GM21619 (cell line): Measurements from ENCODE around the gene BMP15.

Experiments used
- ATAC-seq: cut with Tn5 transposase; IDR thresholded peaks from one replicate; pipeline ENCODE4 v1.9.1; 2021; ENCODE audit not compliant: unreplicated experiment

Gene BMP15

DNA sequence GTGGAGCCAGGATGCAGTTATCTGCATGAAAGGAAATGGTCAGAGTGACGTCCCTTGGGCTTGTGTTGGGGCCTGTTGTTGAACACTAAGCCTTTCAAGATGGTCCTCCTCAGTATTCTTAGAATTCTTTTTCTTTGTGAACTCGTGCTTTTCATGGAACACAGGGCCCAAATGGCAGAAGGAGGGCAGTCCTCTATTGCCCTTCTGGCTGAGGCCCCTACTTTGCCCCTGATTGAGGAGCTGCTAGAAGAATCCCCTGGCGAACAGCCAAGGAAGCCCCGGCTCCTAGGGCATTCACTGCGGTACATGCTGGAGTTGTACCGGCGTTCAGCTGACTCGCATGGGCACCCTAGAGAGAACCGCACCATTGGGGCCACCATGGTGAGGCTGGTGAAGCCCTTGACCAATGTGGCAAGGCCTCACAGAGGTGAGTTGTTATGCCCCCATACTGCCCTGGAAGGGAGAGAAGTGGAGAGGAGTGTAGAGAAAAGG, at the start of gene BMP15:
BMP15 (plus strand) TSS at position 51 of the 492 bp plus-strand sequence; CDS start at position 100, 49 bp downstream.
- no peak for ATAC-seq

DNA sequence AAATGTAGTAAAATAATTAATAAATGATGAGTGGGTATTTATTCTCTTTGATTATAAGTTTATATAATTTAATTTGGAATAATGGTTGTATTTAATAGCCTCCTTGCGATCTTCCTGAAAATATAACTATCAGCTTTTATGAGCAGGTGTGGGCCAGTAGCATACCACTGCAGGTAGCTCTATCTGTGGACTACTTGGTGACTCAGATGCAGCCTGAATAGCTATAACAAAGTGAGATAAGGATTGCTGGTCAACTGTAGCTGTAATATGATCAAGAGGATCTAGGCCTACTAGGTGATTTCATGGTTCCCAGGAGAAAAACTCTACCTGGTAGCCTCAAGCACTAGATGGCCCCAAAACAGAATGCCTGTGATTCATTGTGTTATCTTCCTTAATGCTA, 47.1 kb upstream of the BMP15 start:
- ATAC-seq: no peak

DNA sequence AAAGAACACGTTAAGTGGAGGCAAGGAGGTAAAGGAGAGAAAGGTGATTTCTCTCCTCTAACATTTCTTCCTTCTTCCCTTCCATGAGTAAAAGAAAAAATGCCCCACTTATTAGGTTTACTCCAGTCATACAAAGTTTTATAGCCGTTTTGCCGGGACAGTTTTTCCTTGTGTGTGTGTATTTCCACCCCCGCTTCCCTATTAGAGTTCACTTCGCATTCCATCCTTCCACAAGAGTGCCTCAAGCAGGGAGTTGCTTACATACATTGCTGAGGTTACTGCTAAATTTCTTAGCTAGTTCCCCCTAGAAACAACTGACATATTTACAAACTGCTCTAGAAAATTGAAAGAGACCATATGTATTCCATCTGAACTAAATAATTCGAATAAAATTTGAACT, 45.2 kb upstream of the BMP15 start:
- ATAC-seq: no peak

DNA sequence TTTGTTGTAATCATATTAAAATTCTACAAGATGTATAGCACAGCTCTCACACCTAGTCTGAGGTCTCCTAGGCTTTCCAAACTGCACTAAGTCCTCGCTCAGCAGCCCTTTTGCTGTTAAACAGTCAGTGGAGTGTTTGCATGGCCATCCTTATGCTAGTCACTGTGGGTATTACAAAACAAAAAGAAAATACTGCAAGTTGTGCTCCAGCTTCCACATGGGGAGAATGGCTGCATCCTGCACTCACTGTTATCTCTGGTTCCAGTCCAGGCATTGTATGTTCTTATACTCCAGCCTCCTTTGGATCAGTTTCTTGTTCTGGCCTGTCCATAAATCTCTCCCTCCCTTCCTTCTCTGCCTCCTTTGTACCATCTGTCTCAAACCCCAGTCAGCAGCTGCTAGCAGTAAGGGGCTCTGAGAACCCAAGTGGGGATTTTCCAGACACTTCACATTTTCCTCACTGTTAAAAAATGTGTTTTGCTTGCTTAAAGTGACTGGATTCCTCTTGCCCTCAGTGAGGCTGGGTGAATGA, 38.5 kb upstream of the BMP15 start:
- no peak for ATAC-seq

DNA sequence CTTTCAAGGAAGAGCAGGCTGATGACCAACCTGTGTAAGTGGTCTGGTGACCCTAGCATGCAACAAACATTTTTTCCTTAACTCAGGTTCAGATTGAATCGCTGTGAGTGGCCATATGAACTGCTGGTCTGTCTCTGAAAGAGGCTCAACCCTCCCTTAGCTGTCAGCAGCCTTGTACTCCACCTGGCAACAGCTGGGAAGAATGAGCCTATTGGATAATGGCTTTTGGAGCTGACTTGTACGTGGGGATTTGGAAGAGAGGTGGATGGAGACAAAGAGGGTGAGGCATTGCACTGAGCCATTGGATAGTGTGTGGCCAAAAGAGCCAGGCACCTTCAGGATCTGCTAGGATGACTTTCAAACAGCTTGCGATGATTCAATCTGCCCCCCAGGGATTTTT, 35.7 kb upstream of the BMP15 start:
- no peak for ATAC-seq

DNA sequence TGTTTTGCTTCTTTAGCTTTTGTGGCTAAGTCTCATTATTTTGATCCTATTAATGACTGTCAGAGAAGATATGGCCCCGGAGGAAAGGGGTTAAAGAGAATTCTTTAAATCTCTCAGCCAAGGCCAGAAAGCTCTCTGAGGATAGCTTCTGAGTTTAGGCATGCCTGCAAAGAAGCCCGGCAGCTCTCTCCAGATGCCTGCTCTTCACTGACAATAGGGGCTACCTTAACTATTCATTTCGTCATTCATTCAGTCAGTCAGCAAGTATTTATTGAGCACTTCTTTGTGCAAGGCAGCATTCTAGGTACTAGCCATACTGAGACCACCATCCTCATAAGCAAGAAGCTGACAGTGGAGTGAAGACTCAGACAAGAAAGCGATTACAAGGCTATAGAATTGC, 34.0 kb upstream of the BMP15 start:
- no peak for ATAC-seq

DNA sequence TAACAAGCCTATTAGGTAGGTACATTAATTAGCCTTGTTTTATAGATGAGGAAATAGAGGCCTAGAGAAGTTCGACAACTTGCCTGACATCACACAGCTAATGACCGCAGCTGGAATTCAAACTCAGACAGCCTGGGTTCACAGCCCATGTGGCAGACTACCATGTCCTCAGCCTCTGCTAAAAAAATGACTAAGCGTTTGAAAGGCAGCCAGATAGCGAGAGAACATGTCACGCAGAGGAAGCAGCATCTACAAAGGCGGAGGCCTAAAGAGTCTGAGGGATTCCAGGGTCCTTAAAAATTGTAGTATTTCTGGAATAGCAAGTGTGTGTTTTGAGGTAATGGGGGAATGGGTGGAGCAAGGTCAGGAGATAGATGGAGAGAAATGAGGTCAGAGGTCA, 33.2 kb upstream of the BMP15 start:
- no peak for ATAC-seq

DNA sequence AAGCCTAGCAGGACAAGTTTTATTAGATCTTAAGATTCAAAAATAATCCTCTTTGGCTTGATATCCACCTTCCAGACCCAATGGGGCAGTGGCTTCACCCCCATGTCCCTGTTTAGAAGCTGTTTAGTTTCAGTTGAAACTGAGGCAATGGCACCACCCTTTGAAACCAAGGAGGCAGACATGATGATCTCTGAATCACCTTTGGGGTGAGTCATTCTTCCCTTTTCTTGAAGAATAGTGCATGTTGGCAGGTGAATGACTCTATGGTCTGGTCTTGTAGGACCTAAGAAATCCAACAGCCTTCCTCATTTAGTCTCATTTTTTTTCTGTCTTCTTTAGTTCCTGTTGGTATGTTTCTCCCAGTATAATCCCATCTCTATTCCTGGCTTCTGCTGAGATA, 29.5 kb upstream of the BMP15 start:
- ATAC-seq: no peak

DNA sequence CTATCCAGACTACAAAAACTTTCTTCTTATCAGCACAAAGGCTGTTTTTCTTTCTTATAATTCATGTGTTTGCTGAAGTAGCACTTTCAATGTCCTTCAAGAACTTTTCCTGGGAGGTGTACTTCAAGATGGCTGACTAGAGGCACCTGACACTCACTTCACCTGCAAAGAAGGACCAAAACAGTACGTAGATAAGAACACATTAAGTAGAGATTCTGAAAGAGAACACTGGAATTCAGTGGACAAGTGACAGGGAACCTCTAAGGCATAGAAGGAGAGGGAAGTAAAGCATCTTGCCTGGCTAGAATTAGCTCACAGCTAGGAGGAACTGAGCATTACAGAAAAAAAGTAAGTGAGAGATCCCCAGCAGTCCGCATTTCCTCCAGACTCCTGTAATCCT, 21.7 kb upstream of the BMP15 start:
- no peak for ATAC-seq

DNA sequence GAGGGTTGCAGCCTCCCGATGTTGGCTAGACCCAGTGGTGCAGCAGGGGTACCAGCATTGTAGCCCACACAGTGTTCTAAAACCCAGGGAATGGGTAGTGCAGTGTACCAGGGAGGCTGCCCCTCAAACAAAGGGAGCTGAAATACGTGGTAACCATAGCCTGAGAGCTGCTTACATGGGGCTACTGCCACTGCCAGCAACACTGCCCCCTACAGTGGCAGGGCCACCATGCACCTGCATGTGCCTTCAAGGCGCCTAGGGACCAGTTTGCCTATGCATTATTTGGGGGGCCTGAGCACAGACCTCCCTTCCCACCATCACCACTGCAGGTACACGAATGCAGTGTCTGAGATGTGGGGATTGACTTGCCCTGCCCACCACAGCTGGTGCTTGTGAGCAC, 21.0 kb upstream of the BMP15 start:
- ATAC-seq: no peak

DNA sequence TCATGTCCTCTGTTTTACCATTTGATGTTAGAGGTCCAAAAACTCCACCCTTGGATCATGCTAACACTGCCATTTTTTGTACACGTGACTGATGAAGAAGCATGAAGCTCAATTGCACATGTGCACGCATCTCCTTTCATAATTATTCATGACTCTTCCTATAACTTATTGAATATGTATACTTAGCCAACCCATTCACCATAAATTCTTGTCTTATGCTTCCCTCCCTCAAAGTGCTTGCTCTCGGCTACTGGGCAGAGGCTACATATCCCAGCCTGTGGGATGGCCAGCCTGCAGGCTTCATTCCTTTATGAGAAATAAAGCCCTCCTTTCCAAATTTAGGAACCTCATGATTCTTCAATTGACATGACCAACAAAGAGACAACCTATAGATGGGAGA, 17.5 kb upstream of the BMP15 start:
- ATAC-seq: no peak

DNA sequence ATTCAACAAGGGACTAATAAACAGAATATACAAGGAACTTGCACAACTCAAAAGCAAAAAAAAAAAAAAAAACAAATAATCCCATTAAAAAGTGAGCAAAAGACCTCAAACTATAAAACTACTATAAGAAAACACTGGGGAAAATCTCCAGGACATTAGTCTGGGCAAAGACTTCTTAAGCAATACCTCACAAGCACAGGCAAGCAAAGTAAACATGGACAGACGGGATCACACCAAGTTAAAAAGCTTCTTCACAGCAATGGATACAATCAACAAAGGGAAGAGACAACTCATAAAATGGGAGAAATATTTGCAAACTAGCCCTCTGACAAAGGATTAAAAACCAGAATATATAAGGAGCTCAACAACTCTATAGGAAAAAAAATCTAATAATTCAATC, 17.1 kb upstream of the BMP15 start:
- no peak for ATAC-seq

DNA sequence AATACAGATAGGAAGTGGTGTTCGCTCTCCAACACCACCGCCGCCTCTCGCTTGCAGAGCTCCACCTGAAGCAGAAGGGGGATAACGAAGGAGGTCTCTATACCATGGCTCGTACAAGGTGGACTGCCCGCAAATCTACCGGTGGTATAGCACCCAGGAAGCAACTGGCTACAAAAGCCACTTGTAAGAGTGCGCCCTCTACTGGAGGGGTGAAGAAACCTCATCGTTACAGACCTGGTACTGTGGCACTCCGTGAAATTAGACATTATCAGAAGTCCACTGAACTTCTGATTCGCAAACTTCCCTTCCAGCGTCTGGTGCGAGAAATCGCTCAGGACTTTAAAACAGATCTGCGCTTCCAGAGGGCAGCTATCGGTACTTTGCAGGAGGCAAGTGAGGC, 5.2 kb upstream of the BMP15 start:
- ATAC-seq: no peak

DNA sequence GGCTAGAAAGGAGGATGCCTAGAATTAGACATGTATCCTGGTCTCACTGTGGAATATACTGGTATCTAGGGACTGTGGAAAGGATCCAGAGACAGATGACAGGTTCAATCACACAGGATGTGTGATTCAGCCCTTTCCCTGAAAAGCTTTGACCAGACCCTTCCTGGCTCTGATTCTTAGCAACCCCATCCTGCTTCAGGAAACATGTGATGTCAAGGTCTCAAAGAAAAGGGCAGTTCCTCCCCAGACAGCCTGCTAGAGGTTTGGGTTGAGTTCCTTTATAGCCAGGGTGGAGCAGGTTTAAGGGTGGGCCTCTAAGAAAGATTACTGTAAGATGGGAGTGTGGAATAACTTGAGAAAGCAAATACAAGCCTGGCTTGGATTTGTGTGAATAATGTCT, 3.0 kb downstream of the BMP15 start:
- no peak for ATAC-seq

DNA sequence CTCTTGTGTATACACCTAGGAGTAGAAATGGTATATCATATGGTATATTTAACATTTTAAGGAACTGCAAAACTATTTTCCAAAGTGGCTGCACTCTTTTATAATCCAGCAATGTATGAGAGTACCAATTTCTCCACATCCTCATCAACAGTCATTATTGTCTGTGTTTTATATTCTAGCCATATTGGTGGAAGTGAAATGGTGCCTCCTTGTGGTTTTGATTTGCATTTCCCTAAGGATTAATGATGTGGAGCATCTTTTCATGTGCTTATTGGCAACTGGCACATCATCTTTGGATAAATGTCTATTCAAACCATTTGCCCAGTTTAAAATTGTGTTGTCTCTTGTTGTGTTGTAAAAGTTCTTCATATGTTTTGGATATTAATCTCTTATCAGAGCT, 9.6 kb downstream of the BMP15 start:
- ATAC-seq: no peak

DNA sequence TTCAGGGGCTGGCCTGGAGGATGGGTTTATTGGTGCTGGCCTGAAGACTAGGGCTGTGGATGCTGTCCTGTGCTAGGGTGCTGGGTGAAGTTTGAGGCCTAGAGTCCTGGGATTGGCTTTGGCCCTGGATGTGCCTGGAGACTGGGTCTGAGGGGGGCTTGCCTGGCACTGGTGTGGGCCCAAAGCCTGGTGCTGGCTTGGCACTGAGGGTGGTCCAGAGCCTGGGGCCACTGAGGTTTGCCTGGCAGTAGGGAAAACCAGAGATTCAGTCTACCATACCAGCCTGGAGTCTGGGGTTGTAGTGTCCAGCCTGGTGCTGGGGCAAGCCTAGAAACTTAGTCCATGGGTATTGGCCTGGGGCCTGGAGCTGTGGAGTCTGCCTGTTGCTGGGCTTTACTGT, 16.6 kb downstream of the BMP15 start:
- ATAC-seq: no peak

DNA sequence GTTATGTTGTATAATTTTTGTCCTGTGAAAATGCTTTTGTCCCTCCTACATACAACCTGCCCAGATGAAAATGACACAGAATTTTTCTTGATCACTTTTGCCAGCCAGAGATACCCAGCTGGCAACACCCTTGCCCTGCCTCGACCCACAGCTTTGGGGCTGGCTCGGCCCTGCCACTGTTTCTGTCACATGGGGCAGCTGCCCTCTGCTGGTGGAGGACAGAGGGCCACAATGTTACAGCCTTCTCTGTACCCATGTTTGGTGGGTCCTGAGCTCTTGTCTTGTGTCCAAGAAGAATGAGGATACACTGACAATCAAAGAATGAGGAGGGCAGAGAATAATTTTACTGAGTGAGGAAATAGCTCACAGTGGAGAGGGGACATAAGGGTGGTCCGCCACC, 31.1 kb downstream of the BMP15 start:
- no peak for ATAC-seq

DNA sequence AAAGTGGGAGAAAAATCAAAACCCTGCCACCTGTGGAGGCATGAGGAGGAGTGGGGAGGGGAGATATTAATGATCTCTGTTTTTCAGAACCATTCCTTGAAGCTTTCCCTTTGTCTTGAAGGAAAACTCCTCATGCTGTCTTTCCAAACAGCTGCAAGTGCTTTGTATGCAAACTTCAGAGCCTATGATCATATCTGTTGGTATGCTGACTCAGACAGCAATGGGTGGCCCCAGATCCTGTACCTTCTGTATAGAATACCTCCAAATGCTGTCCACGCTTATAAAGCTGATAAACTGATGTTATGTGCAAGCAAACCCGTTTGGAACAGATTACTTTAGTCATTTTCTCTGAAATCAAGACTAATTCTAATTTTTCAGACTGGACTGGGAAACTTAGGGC, 31.9 kb downstream of the BMP15 start:
- ATAC-seq: no peak

DNA sequence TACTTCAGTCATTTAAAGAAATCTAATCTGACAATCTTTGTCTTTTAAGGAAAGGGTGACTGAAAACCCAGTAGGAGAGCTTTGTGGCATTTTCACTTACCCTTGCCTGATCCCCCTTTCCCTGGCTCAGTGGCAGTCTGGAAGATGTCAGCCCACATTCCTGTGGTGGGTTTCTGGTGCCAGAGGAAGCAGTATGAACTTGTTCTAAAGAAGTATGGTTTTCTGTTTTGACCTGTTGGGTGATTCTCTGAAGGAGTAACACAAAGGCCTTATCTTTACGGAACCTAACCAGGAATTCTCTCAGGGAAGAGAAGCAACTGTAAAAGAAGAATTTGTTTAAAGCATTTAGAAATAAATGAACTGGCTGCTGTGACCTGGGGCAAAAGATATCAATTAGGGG, 41.9 kb downstream of the BMP15 start:
- ATAC-seq: no peak

DNA sequence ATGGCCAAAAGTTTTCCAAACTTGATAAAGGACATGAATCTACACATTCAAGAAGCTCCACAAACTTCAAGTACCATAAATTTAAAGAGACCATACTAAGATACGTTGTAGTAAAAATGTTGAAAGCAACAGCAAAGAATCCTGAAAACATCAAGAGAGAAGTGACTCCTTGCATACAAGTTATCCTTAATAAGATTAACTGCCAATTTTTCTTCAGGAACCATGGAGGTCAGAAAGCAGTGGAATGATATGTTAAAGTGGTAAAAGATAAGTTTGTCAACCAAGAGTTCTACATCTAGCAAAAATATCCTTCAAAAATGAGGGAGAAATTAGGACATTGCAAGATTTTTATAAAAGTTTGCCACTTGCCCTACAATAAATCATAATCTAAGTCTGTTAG, 43.3 kb downstream of the BMP15 start:
- no peak for ATAC-seq

DNA sequence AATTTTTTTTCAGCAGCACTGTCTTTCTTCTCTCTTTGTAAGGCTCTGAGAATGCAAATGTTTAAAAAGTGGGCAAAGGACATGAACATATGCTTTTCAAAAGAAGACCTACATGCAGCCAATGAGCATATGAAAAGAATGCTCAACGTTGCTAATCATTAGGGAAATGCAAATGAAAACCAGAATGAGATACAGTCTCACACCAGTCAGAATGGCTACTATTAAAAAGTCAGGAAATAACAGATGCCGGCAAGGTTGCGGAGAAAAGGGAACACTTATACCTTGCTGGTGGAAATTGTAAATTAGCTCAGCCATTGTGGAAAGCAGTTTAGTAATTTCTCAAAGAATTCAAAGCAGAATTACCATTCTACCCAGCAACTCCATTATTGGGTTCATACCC, 51.6 kb downstream of the BMP15 start:
- ATAC-seq: no peak

DNA sequence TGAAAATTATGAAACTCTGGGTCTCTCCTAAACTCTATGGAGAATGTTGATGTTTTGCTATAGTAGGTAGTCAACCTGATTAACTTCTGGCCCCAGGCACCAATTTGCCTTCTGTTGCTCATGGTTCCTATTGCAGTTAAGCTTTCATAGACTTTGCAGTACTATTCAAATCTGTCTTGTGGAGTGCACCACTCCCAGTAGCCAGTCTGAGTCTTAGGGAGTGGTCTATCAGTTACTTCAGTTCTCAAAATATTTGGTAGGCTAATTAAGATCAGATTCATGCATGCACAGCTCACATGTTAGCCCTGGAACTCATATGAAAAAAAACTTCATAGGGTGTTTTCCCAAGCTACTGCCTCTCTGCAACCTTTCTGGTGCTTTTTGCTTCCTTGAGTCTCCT, 53.3 kb downstream of the BMP15 start:
- ATAC-seq: no peak
